ENCODE data around the gene ZNF441. TPM values are rescaled to one million over a fixed set of nuclear protein-coding genes. Genes with fewer than 3 reads are reported as not detected.

ZNF441 gene
- total RNA-seq, 2 donors from 2014 or later = 6.9 to 7.3 TPM

DNA sequence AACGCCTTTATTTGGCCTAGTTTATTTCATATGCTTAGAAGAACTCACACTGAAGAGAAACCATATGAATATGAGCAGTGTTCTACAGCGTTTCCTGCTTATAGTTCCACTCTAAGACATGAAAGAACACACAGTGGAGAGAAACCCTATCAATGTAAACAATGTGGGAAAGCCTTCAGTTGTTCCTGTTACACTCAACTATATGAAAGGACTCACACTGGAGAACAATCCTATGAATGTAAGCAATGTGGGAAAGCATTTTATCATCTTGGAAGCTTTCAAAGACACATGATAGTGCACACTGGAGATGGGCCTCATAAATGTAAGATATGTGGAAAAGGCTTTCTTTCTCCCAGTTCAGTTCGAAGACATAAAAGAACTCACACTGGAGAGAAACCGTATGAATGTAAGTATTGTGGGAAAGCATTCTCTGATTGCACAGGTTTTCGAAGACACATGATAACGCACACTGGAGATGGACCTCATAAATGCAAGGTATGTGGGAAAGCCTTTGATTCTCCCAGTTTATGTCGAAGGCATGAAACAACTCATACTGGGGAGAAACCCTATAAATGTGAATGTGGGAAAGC is 13.7 kb downstream of the ZNF441 start:
- Histone ChIP-seq H3K9me3 (peaks cover 13% of the 10 kb centered on the region), H3K36me3 (peaks cover 20 to 21% of the 10 kb centered on the region in 2 donors), H3K27ac (no peak overlapping the region), H3K4me1 (replicated peaks) (no peaks in the 10 kb centered on the region), H3K27me3 (replicated peaks; ENCODE audit: insufficient read depth) (no peaks in the 10 kb centered on the region), H3K4me3 (no peak overlapping the region)
- WGBS = 94% methylated on average over 7 of the region's 7 CpGs
- intact Hi-C loops (cut with DNase I) = no loop called here
- DNase-seq (ENCODE audit: low spot score) = no peak
- TF ChIP-seq POLR2AphosphoS5 (IDR thresholded peaks at IDR 0.05) = no peak
- TF ChIP-seq, protein P1, sequence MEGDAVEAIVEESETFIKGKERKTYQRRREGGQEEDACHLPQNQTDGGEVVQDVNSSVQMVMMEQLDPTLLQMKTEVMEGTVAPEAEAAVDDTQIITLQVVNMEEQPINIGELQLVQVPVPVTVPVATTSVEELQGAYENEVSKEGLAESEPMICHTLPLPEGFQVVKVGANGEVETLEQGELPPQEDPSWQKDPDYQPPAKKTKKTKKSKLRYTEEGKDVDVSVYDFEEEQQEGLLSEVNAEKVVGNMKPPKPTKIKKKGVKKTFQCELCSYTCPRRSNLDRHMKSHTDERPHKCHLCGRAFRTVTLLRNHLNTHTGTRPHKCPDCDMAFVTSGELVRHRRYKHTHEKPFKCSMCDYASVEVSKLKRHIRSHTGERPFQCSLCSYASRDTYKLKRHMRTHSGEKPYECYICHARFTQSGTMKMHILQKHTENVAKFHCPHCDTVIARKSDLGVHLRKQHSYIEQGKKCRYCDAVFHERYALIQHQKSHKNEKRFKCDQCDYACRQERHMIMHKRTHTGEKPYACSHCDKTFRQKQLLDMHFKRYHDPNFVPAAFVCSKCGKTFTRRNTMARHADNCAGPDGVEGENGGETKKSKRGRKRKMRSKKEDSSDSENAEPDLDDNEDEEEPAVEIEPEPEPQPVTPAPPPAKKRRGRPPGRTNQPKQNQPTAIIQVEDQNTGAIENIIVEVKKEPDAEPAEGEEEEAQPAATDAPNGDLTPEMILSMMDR (IDR thresholded peaks at IDR 0.05) = no peak
- no peak for TF ChIP-seq POLR2A (IDR thresholded peaks at IDR 0.05)

DNA sequence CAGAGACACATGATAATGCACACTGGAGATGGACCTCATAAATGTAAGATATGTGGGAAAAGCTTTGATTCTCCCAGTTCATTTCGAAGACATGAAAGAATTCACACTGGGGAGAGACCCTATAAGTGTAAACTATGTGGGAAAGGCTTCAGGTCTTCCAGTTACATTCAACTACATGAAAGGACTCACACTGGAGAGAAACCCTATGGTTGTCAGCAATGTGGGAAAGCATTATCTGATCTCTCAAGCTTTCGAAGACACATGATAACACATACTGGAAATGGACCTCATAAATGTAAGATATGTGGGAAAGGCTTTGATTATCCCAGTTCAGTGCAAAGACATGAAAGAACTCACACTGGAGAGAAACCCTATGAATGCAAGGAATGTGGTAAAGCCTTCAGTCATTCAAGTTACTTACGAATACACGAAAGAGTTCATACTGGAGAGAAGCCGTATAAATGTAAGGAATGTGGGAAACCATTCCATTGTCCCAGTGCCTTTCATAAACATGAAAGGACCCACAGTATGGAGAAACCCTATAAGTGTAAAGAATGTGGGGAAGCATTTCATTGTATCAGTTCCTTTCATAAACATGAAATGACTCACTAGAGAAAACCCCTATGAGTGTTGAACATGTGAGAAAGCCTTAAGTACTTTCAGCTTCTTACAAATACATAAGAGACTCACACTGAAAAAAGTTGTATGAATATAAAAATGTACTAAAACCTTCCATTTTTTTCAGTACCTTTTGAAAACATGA is 14.7 kb downstream of the ZNF441 start:
- H3K4me1 ChIP-seq (replicated peaks) = no peaks in the 10 kb centered on the region
- WGBS = 94% methylated on average over 5 of the region's 5 CpGs
- H3K27ac ChIP-seq = no peak overlapping the region
- no peak for DNase-seq (ENCODE audit: low spot score)
- H3K4me3 ChIP-seq = no peak overlapping the region
- peaks cover 20 to 21% of the 10 kb centered on the region in 2 donors for H3K36me3 ChIP-seq
- peaks cover 13% of the 10 kb centered on the region for H3K9me3 ChIP-seq
- no peaks in the 10 kb centered on the region for H3K27me3 ChIP-seq (replicated peaks; ENCODE audit: insufficient read depth)
- intact Hi-C loops (cut with DNase I) = no loop called here
- TF ChIP-seq POLR2AphosphoS5 (IDR thresholded peaks at IDR 0.05) (no peak), POLR2A (IDR thresholded peaks at IDR 0.05) (no peak)
- TF ChIP-seq, protein P1 (IDR thresholded peaks at IDR 0.05) = no peak

DNA sequence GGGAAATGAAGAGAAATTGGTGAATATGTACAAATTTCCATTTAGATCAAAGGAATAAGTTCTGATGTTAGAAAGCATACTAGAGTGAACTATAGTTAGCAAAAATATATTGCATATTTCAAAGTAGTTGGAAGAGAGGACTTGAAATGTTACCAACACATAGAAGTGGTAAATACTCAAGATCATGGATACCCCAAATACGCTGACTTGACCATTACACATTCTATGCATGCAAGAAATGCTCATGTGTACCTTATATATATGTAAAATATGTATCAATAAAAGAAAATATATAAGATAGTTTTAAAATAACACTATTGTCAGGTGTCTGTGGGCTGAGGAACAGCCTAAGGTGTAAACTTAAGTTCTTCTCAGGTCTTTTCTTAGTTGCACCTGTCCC is 17.0 kb downstream of the ZNF441 start:
- WGBS = 100% methylated on average over 1 of the region's 1 CpG
- intact Hi-C loops (cut with DNase I) = no loop called here
- DNase-seq (ENCODE audit: low spot score) = no peak
- Histone ChIP-seq H3K4me1 (replicated peaks) (no peaks in the 10 kb centered on the region), H3K9me3 (peaks cover 13% of the 10 kb centered on the region), H3K36me3 (peaks cover 15 to 16% of the 10 kb centered on the region in 2 donors), H3K27ac (no peak overlapping the region), H3K27me3 (replicated peaks; ENCODE audit: insufficient read depth) (no peaks in the 10 kb centered on the region), H3K4me3 (no peak overlapping the region)
- no peak for TF ChIP-seq POLR2A (IDR thresholded peaks at IDR 0.05)
- TF ChIP-seq, protein P1 (IDR thresholded peaks at IDR 0.05) = no peak
- TF ChIP-seq POLR2AphosphoS5 (IDR thresholded peaks at IDR 0.05) = no peak

GRCh38 chr19:11784356-11784755 is 17.6 kb downstream of the ZNF441 start:
- WGBS = 100% methylated on average over 3 of the region's 3 CpGs
- TF ChIP-seq, protein P1 (IDR thresholded peaks at IDR 0.05) = no peak
- TF ChIP-seq POLR2A (IDR thresholded peaks at IDR 0.05) (no peak), POLR2AphosphoS5 (IDR thresholded peaks at IDR 0.05) (no peak)
- Histone ChIP-seq H3K36me3 (peaks cover 13 to 15% of the 10 kb centered on the region in 2 donors), H3K27ac (no peak overlapping the region), H3K4me3 (no peak overlapping the region), H3K4me1 (replicated peaks) (no peaks in the 10 kb centered on the region), H3K9me3 (peaks cover 13% of the 10 kb centered on the region), H3K27me3 (replicated peaks; ENCODE audit: insufficient read depth) (no peaks in the 10 kb centered on the region)
- no peak for DNase-seq (ENCODE audit: low spot score)
- intact Hi-C loops (cut with DNase I) = no loop called here

DNA sequence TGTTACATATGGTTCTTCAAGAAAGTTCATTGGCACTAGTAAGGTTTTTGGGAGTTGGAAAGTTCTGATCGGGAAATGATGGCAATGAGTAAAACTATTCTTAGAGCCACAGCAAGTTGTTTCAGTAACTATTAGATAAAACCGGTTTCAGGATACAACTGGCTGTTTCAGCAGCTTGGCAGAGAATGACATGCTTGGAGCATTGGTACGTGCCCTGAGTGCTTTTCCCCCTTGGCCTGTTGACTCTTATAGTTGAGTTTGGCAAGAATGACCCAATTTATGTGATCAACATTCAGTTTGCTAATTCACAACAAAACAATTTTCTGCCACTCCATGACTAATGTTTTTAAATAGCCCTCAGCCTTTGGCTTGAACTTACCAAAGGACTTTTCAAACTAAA is 20.7 kb downstream of the ZNF441 start:
- H3K27me3 ChIP-seq (replicated peaks; ENCODE audit: insufficient read depth) = no peaks in the 10 kb centered on the region
- intact Hi-C loops (cut with DNase I) = no loop called here
- no peak for TF ChIP-seq POLR2A (IDR thresholded peaks at IDR 0.05)
- TF ChIP-seq, protein P1 (IDR thresholded peaks at IDR 0.05) = no peak
- no peak for TF ChIP-seq POLR2AphosphoS5 (IDR thresholded peaks at IDR 0.05)
- WGBS = 69% methylated on average over 3 of the region's 3 CpGs
- no peak overlapping the region for H3K4me3 ChIP-seq
- no peak for DNase-seq (ENCODE audit: low spot score)
- H3K4me1 ChIP-seq (replicated peaks) = no peaks in the 10 kb centered on the region
- H3K9me3 ChIP-seq = no peaks in the 10 kb centered on the region
- no peak overlapping the region for H3K27ac ChIP-seq
- H3K36me3 ChIP-seq = no peaks in the 10 kb centered on the region
